SK-N-SH (cell line): ENCODE results near the gene DNAJC17. TPM values are rescaled to one million over a fixed set of nuclear protein-coding genes. Genes with fewer than 3 reads are reported as not detected.
A peak's percentile ranks its signal among the peaks of the same experiment; 100 is the strongest.

Experiments
- CTCF ChIA-PET: fragments of 300-600, 350-600 bp; formaldehyde crosslinking; extraction: SDS; loops from one replicate; lab custom pipeline; 2021; lab: Yijun Ruan, JAX
- POLR2A ChIA-PET: fragments of 350-600 bp; sonication (Branson Sonifier 250); formaldehyde crosslinking; extraction: SDS; loops from one replicate; lab custom pipeline; 2020; ENCODE audit warnings: antibody characterized with exemption, inconsistent platforms; lab: Yijun Ruan, JAX
- DNase-seq: peaks from one replicate; pipeline ENCODE4 v3.0.0; 2012
- H2AFZ ChIP-seq: fragments of 200-600 bp; sonication (generic); 2 replicates; pipeline ENCODE4 v1.8.1; 2016; ENCODE audit warnings: antibody characterized with exemption, mild to moderate bottlenecking, low read depth
- H3F3A ChIP-seq: fragments of 200-600 bp; sonication (generic); replicated peaks from 2 replicates; pipeline ENCODE3; 2016; ENCODE audit warnings: antibody characterized with exemption, mild to moderate bottlenecking; ENCODE audit not compliant: insufficient read depth
- H3K27ac ChIP-seq, 2 experiments: fragments of 200-500 bp in 1 of 2; fragments of 200-600 bp in 1 of 2; sonication (Bioruptor generic) in 1 of 2; sonication (generic), shearing (Covaris generic) in 1 of 2; 2 replicates each; pipeline versions ENCODE4 v1.5.1 to v1.6.1; 2014 to 2016; ENCODE audit warnings: low read depth in 2 of 2, inconsistent platforms in 1 of 2, low read length in 1 of 2, mild to moderate bottlenecking in 1 of 2, mixed read lengths in 1 of 2
- H3K27me3 ChIP-seq: fragments of 200-600 bp; sonication (generic), shearing (Covaris generic); 2 replicates; pipeline ENCODE4 v1.6.1; 2016; ENCODE audit warnings: mixed run types; ENCODE audit not compliant: insufficient read depth
- H3K36me3 ChIP-seq, 2 experiments: fragments of 200-500 bp in 1 of 2; fragments of 200-600 bp in 1 of 2; sonication (Bioruptor generic) in 1 of 2; sonication (generic) in 1 of 2; replicated peaks in 1 of 2; 2 replicates each; pipeline versions ENCODE3 to v1.5.1; 2014 to 2016; ENCODE audit warnings: low read length in 1 of 2, mild to moderate bottlenecking in 1 of 2; ENCODE audit not compliant: insufficient read depth in 2 of 2, control insufficient read depth in 1 of 2
- H3K4me1 ChIP-seq, 2 experiments: fragments of 200-500 bp in 1 of 2; fragments of 200-600 bp in 1 of 2; sonication (Bioruptor generic) in 1 of 2; sonication (generic), shearing (Covaris generic) in 1 of 2; 2 replicates each; pipeline versions ENCODE4 v1.5.1 to v1.6.1; 2014 to 2016; ENCODE audit warnings: low read depth in 1 of 2, low read length in 1 of 2, mixed run types in 1 of 2; ENCODE audit not compliant: insufficient read depth in 2 of 2, control insufficient read depth in 1 of 2
- H3K4me2 ChIP-seq: fragments of 200-600 bp; sonication (generic), shearing (Covaris generic); 2 replicates; pipeline ENCODE4 v1.6.1; 2017; ENCODE audit warnings: mixed run types
- H3K4me3 ChIP-seq, 2 experiments: fragments of 200-500 bp in 1 of 2; fragments of 200-600 bp in 1 of 2; sonication (Bioruptor generic) in 1 of 2; sonication (generic), shearing (Covaris generic) in 1 of 2; 2 replicates each; pipeline versions ENCODE4 v1.5.1 to v1.8.1; 2014 to 2016; ENCODE audit warnings: low read depth in 2 of 2, inconsistent platforms in 1 of 2, low read length in 1 of 2, mild to moderate bottlenecking in 1 of 2, mixed read lengths in 1 of 2, moderate library complexity in 1 of 2
- H3K79me2 ChIP-seq: fragments of 200-600 bp; sonication (generic); 2 replicates; pipeline ENCODE4 v1.8.1; 2017; ENCODE audit warnings: mild to moderate bottlenecking; ENCODE audit not compliant: insufficient read depth
- H3K9ac ChIP-seq: fragments of 200-600 bp; sonication (generic); 2 replicates; pipeline ENCODE4 v1.6.1; 2017; ENCODE audit warnings: mixed run types
- H3K9me2 ChIP-seq: fragments of 200-600 bp; sonication (generic); 2 replicates; pipeline ENCODE4 v1.6.1; 2017; ENCODE audit warnings: mixed run types
- H3K9me3 ChIP-seq: fragments of 200-600 bp; sonication (generic); 2 replicates; pipeline ENCODE4 v1.6.1; 2017; ENCODE audit warnings: mixed run types, mild to moderate bottlenecking, moderate library complexity
- H4K20me1 ChIP-seq: fragments of 200-600 bp; sonication (generic); 2 replicates; pipeline ENCODE4 v1.6.1; 2017; ENCODE audit warnings: mild to moderate bottlenecking, mixed run types; ENCODE audit not compliant: insufficient read depth
- FOSL2 ChIP-seq: IDR thresholded peaks from 2 replicates; pipeline ENCODE4 v1.4.0; 2012; ENCODE audit warnings: low read depth, mild to moderate bottlenecking, moderate library complexity, borderline replicate concordance
- IRF3 ChIP-seq: fragments of 150-350 bp; IDR thresholded peaks from 2 replicates; pipeline ENCODE4 v1.6.1; 2016; ENCODE audit warnings: mild to moderate bottlenecking, low read depth, low read length
- JUND ChIP-seq: IDR thresholded peaks from 2 replicates; pipeline ENCODE4 v1.4.0; 2012
- MEF2A ChIP-seq: IDR thresholded peaks from 2 replicates; pipeline ENCODE4 v1.4.0; 2012; ENCODE audit warnings: low read depth, borderline replicate concordance
- NFIC ChIP-seq: IDR thresholded peaks from 2 replicates; pipeline ENCODE4 v1.4.0; 2012; ENCODE audit warnings: borderline replicate concordance
- PBX3 ChIP-seq: IDR thresholded peaks from 2 replicates; pipeline ENCODE4; 2012
- POLR2AphosphoS5 ChIP-seq: IDR thresholded peaks from 2 replicates; pipeline ENCODE4 v1.6.1; 2012; ENCODE audit warnings: low read depth, low read length
- TCF12 ChIP-seq: IDR thresholded peaks from 2 replicates; pipeline ENCODE4 v1.4.0; 2012
- WGBS: methylation state at CpG from one replicate; pipeline ENCODE4 v1.1.6; 2017; ENCODE audit warnings: low lambda C conversion rate; 5-methylcytosine and 5-hydroxymethylcytosine counted together
- polyA plus RNA-seq, 3 experiments: library from polyadenylated mRNA; depleted of rRNA; stranded (reverse); fragments of >200 nt; gene quantifications; 2 replicates each; pipeline ENCODE4 v1.2.3, GENCODE V29; 2012
- TF ChIP-seq, protein P1 (sequence below): IDR thresholded peaks from 2 replicates; pipeline ENCODE4 v1.4.0; 2012; ENCODE audit warnings: low read depth
- TF ChIP-seq, protein P2 (sequence below): IDR thresholded peaks from 2 replicates; pipeline ENCODE4 v1.6.1; 2012; ENCODE audit warnings: mild to moderate bottlenecking, low read depth, low read length, moderate library complexity

The DNAJC17 gene
- polyA plus RNA-seq, 1 of the 3 experiments (the other 2 are of a cell fraction), result 61.6 TPM

DNA sequence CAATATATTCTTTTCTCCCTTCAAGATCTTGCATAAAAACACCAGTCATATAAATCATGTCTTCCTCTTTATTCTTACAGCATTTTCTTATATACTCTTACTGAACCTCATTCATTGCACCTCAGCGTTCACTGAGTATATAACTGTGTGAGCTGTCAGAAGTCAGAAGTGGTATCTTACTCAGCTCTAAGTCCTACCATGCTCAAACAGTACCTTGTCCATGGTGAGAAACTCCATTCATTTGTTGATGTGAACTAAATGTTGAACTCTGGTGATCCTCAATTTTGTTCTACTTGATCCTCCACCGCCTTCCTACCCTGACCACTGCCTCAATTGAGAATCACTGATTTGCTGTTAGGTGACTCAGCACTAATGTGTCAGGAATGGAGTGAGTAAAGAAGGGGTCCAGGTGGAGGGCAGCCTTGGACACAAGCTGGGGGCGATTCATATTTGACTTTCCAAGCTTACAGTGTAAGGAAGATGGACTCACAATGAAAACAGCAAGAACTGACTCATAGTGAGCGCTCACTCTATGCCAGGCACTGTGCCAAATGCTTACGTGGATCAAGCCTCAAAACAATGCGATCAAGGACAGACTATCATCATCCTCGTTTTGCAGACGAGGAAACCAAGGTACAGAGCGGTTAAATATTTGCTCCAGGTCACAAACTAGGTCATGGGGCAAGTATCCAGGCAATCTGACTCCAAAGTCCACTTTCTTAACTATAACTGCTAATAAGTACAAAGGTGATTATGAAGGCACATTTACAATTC lies 13.9 kb downstream of the DNAJC17 start:
- peaks cover 15% of the 10 kb centered on the region for H3F3A ChIP-seq
- no peaks in the 10 kb centered on the region for H4K20me1 ChIP-seq
- H3K9me2 ChIP-seq, result no peaks in the 10 kb centered on the region
- peak overlapping the region in 1 of 2 experiments; percentile 86; a peak in 3 of 4 replicates for H3K27ac ChIP-seq
- ChIA-PET CTCF (interaction anchor here (2.4 to 31.8 kb wide), 3 partner anchors 11 to 64 kb away, joined by 8 to 555 read pairs (median 24); partner anchors contain the start of gene RMDN3), POLR2A (no interaction called here)
- 34% methylated on average over 9 of the region's 9 CpGs for WGBS
- H3K9me3 ChIP-seq, result no peaks in the 10 kb centered on the region
- H3K4me2 ChIP-seq, result peak overlapping the region; percentile 63; the same call in 1 of the 2 replicates
- H2AFZ ChIP-seq, result no peak overlapping the region; the same call in 1 of the 2 replicates
- TF ChIP-seq IRF3 (no peak), MEF2A (no peak), PBX3 (0 out of 2 replicates have a peak, but pooled peaks have one; percentile 25), NFIC (peak; percentile 94), FOSL2 (peak; percentile 78; the same call in 1 of the 2 replicates), POLR2AphosphoS5 (peak; percentile 30; the same call in 1 of the 2 replicates), JUND (0 out of 2 replicates have a peak, but pooled peaks have one; percentile 44), TCF12 (peak; percentile 52)
- TF ChIP-seq, protein P1, sequence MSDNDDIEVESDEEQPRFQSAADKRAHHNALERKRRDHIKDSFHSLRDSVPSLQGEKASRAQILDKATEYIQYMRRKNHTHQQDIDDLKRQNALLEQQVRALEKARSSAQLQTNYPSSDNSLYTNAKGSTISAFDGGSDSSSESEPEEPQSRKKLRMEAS, result peak; percentile 36; the same call in 1 of the 2 replicates
- TF ChIP-seq, protein P2, sequence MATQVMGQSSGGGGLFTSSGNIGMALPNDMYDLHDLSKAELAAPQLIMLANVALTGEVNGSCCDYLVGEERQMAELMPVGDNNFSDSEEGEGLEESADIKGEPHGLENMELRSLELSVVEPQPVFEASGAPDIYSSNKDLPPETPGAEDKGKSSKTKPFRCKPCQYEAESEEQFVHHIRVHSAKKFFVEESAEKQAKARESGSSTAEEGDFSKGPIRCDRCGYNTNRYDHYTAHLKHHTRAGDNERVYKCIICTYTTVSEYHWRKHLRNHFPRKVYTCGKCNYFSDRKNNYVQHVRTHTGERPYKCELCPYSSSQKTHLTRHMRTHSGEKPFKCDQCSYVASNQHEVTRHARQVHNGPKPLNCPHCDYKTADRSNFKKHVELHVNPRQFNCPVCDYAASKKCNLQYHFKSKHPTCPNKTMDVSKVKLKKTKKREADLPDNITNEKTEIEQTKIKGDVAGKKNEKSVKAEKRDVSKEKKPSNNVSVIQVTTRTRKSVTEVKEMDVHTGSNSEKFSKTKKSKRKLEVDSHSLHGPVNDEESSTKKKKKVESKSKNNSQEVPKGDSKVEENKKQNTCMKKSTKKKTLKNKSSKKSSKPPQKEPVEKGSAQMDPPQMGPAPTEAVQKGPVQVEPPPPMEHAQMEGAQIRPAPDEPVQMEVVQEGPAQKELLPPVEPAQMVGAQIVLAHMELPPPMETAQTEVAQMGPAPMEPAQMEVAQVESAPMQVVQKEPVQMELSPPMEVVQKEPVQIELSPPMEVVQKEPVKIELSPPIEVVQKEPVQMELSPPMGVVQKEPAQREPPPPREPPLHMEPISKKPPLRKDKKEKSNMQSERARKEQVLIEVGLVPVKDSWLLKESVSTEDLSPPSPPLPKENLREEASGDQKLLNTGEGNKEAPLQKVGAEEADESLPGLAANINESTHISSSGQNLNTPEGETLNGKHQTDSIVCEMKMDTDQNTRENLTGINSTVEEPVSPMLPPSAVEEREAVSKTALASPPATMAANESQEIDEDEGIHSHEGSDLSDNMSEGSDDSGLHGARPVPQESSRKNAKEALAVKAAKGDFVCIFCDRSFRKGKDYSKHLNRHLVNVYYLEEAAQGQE, result no peak
- peak overlapping the region; percentile 16; the same call in 1 of the 2 replicates for H3K9ac ChIP-seq
- peaks cover 73% of the 10 kb centered on the region for H3K79me2 ChIP-seq
- DNase-seq, result no peak
- peaks cover 0 to 4% of the 10 kb centered on the region in 2 experiments; a peak in 1 of 4 replicates for H3K4me1 ChIP-seq
- H3K36me3 ChIP-seq, result peaks cover 0 to 5% of the 10 kb centered on the region in 2 experiments
- no peak overlapping the region for H3K4me3 ChIP-seq
- H3K27me3 ChIP-seq, result no peaks in the 10 kb centered on the region
